ENCODE measurements around the gene PDLIM1. TPM values are rescaled to one million over a fixed set of nuclear protein-coding genes. Genes with fewer than 3 reads are reported as not detected.

The PDLIM1 gene
- polyA plus RNA-seq, 1 donor (not counting 4 experiments of a cell fraction or from before 2014, with no cell fraction given), result 298 TPM

DNA sequence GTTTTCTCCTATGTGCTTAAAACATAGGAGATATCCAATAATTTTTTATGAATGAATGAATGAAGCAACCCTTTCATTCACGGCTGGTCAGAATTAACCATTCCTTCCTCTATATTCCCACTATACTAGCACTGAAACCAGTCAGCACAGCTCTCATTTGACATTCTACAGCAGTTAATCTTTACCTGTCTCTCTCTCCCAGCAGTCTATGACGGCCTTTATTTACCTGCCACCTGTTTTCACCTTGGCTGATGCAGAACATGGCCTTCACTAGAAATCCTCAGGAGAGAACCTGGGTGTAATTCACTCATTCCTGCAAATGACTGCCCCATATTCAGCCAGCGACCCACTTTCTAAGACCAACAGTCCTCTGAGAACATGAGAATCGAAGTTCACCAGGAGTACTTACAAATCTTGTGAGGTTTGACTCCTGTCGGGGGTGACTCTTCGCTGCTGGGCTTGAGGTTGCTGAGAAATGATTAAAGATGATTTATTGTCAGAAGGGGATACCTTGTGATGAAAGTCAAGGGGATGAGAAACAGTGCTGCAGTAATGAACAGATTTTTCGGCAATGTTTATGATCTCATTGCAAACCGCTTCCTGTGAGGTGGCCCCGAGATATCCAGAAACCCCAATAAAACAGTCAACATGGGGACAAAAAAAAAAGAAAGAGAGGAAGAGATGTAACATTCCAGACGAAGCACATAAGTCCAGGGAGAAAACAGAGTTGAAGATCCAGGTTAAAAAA, 30.9 kb upstream of the PDLIM1 start:
- no peak overlapping the region for H3K9ac ChIP-seq (ENCODE audit: control insufficient read depth, extremely low read depth, insufficient read depth, low read length)
- H3K9me3 ChIP-seq (ENCODE audit: control insufficient read depth, low read depth, low read length), result no peaks in the 10 kb centered on the region
- DNase-seq (ENCODE audit: low read depth, low spot score) (no peak), FAIRE-seq (no peak)
- no peaks in the 10 kb centered on the region for H3K4me1 ChIP-seq (ENCODE audit: control insufficient read depth, extremely low read depth, insufficient read depth, low read length)
- H3K36me3 ChIP-seq (ENCODE audit: control insufficient read depth in 2 of 2, extremely low read depth in 1 of 2, insufficient read depth in 2 of 2, low read length in 2 of 2), result no peaks in the 10 kb centered on the region
- dilution Hi-C loops (cut with MboI; ENCODE audit: extremely low pct_ligation_motif_present, low sequenced_read_pairs), result no loop called here
- H3K79me2 ChIP-seq (ENCODE audit: control insufficient read depth, insufficient read depth, low read length), result no peaks in the 10 kb centered on the region
- no peak overlapping the region for H3K27ac ChIP-seq (ENCODE audit: control insufficient read depth, insufficient read depth, low read length)
- no peak overlapping the region for H3K4me3 ChIP-seq (ENCODE audit: control insufficient read depth in 2 of 3, extremely low read depth in 1 of 3, insufficient read depth in 2 of 3, low read depth in 1 of 3, low read length in 3 of 3)
- no peak overlapping the region for H3K4me2 ChIP-seq (ENCODE audit: control insufficient read depth, extremely low read depth, insufficient read depth, low read depth, low read length)
- H3K27me3 ChIP-seq (ENCODE audit: control insufficient read depth, extremely low read depth, insufficient read depth, low read length), result peaks cover 5% of the 10 kb centered on the region
- H4K20me1 ChIP-seq (ENCODE audit: control insufficient read depth, extremely low read depth, insufficient read depth, low read length), result no peaks in the 10 kb centered on the region
- TF ChIP-seq, protein P1, sequence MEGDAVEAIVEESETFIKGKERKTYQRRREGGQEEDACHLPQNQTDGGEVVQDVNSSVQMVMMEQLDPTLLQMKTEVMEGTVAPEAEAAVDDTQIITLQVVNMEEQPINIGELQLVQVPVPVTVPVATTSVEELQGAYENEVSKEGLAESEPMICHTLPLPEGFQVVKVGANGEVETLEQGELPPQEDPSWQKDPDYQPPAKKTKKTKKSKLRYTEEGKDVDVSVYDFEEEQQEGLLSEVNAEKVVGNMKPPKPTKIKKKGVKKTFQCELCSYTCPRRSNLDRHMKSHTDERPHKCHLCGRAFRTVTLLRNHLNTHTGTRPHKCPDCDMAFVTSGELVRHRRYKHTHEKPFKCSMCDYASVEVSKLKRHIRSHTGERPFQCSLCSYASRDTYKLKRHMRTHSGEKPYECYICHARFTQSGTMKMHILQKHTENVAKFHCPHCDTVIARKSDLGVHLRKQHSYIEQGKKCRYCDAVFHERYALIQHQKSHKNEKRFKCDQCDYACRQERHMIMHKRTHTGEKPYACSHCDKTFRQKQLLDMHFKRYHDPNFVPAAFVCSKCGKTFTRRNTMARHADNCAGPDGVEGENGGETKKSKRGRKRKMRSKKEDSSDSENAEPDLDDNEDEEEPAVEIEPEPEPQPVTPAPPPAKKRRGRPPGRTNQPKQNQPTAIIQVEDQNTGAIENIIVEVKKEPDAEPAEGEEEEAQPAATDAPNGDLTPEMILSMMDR (optimal IDR thresholded peaks at IDR 0.05 in 1 of 3, IDR thresholded peaks at IDR 0.05 in 1 of 3, conservative IDR thresholded peaks at IDR 0.05 in 1 of 3; ENCODE audit: extremely low read depth in 1 of 3, insufficient read depth in 2 of 3, low read length in 3 of 3), result no peak
- TF ChIP-seq EZH2 (IDR thresholded peaks at IDR 0.05; ENCODE audit: low read length), result no peak
- no peaks in the 10 kb centered on the region for H3K9me1 ChIP-seq (ENCODE audit: control insufficient read depth, extremely low read depth, insufficient read depth, low read length)
- H2AFZ ChIP-seq (ENCODE audit: control insufficient read depth, low read length), result no peak overlapping the region

DNA sequence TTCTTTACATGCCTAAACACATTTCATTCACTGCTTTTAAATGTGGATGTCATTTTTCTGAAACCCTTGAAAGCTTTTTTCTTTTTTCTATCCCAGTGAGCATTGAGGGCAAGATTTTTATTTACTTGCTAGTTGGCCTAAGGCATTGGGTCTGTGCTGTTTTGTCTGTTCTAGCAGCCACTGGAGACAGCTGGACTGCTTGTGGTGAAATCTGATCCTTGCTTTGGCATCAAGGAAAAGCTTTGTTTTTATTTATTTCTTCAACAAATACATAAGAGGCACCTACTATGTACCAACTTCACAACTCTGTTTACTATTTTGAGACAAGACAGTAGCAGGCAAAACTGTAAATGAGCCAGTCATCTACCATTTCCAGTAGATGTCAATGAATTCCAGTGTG, 28.4 kb upstream of the PDLIM1 start:
- H3K4me2 ChIP-seq (ENCODE audit: control insufficient read depth, extremely low read depth, insufficient read depth, low read depth, low read length), result no peak overlapping the region
- H3K36me3 ChIP-seq (ENCODE audit: control insufficient read depth in 2 of 2, extremely low read depth in 1 of 2, insufficient read depth in 2 of 2, low read length in 2 of 2), result no peaks in the 10 kb centered on the region
- no peak overlapping the region for H2AFZ ChIP-seq (ENCODE audit: control insufficient read depth, low read length)
- H4K20me1 ChIP-seq (ENCODE audit: control insufficient read depth, extremely low read depth, insufficient read depth, low read length), result no peaks in the 10 kb centered on the region
- no peak overlapping the region for H3K27ac ChIP-seq (ENCODE audit: control insufficient read depth, insufficient read depth, low read length)
- H3K4me3 ChIP-seq (ENCODE audit: control insufficient read depth in 2 of 3, extremely low read depth in 1 of 3, insufficient read depth in 2 of 3, low read depth in 1 of 3, low read length in 3 of 3), result no peak overlapping the region
- no peaks in the 10 kb centered on the region for H3K9me1 ChIP-seq (ENCODE audit: control insufficient read depth, extremely low read depth, insufficient read depth, low read length)
- DNase-seq (ENCODE audit: low read depth, low spot score), result no peak
- TF ChIP-seq EZH2 (IDR thresholded peaks at IDR 0.05; ENCODE audit: low read length), result no peak
- TF ChIP-seq, protein P1 (optimal IDR thresholded peaks at IDR 0.05 in 1 of 3, IDR thresholded peaks at IDR 0.05 in 1 of 3, conservative IDR thresholded peaks at IDR 0.05 in 1 of 3; ENCODE audit: extremely low read depth in 1 of 3, insufficient read depth in 2 of 3, low read length in 3 of 3), result no peak
- no peaks in the 10 kb centered on the region for H3K4me1 ChIP-seq (ENCODE audit: control insufficient read depth, extremely low read depth, insufficient read depth, low read length)
- H3K27me3 ChIP-seq (ENCODE audit: control insufficient read depth, extremely low read depth, insufficient read depth, low read length), result peaks cover 2% of the 10 kb centered on the region
- dilution Hi-C loops (cut with MboI; ENCODE audit: extremely low pct_ligation_motif_present, low sequenced_read_pairs), result no loop called here
- H3K79me2 ChIP-seq (ENCODE audit: control insufficient read depth, insufficient read depth, low read length), result no peaks in the 10 kb centered on the region
- H3K9ac ChIP-seq (ENCODE audit: control insufficient read depth, extremely low read depth, insufficient read depth, low read length), result no peak overlapping the region
- no peaks in the 10 kb centered on the region for H3K9me3 ChIP-seq (ENCODE audit: control insufficient read depth, low read depth, low read length)
- no peak for FAIRE-seq

All from keratinocyte (primary cell).